Psoas muscle (tissue), 8 donors: ENCODE measurements around the gene RPS6KA2. TPM values are rescaled to one million over a fixed set of nuclear protein-coding genes. Genes with fewer than 3 reads are reported as not detected.

Experiments
- ATAC-seq, 4 donors: fragments of 200-7000 bp; cut with Tn5 transposase; one replicate each; pipeline ENCODE4 v1.9.1; 2020; ENCODE audit warnings: moderate library complexity in 3 of 4, mild to moderate bottlenecking in 2 of 4
- DNase-seq, 2 donors: peaks; one replicate each; pipeline ENCODE4 v3.0.0-alpha.2; 2020
- H3K27ac ChIP-seq: fragments of 200-600 bp; one replicate; pipeline ENCODE4 v1.8.0; 2022
- H3K27me3 ChIP-seq, 3 donors: fragments of 200-600 bp in 1 of 3; one replicate each; pipeline versions ENCODE4 v1.6.1 to v1.8.0; 2013 to 2022; ENCODE audit warnings: low read length in 2 of 3, mild to moderate bottlenecking in 2 of 3, moderate library complexity in 1 of 3; ENCODE audit not compliant: insufficient read depth in 3 of 3
- H3K36me3 ChIP-seq, 2 donors: fragments of 200-600 bp in 1 of 2; one replicate each; pipeline versions ENCODE4 v1.6.1 to v1.8.0; 2013 to 2022; ENCODE audit warnings: low read depth in 1 of 2, mild to moderate bottlenecking in 1 of 2, moderate library complexity in 1 of 2; ENCODE audit not compliant: insufficient read depth in 1 of 2
- H3K4me1 ChIP-seq: fragments of 200-600 bp; one replicate; pipeline ENCODE4 v1.8.0; 2022
- H3K4me3 ChIP-seq: fragments of 200-600 bp; one replicate; pipeline ENCODE4 v1.8.0; 2022; ENCODE audit warnings: mild to moderate bottlenecking
- H3K9me3 ChIP-seq: fragments of 200-600 bp; one replicate; pipeline ENCODE4 v1.8.0; 2022
- WGBS, 3 donors: extraction: QIAGEN DNeasy Blood & Tissue Kit; methylation state at CpG; one replicate each; pipeline versions ENCODE4 v1.1.6 to v1.1.7; 2013; 5-methylcytosine and 5-hydroxymethylcytosine counted together
- intact Hi-C, 2 donors: fragments of 100-400 bp; cut with DNase I; formaldehyde crosslinking; loops; one replicate each; pipeline versions ENCODE4 v1.11.0 to v1.14.2; 2022
- polyA plus RNA-seq, 3 donors: library from polyadenylated mRNA; stranded (reverse); fragments of 200-250 nt; gene quantifications; one replicate each; pipeline ENCODE4 v1.2.3, GENCODE V29; 2013
- total RNA-seq, 4 donors: library from RNA; stranded (reverse); fragmentation: NEBNext Ultra II Directional in 2 of 4; extraction: Animal tissue kit (Norgen Biotek cat#: 25700) in 2 of 4; gene quantifications; one replicate each; pipeline versions ENCODE4 v1.2.1 to v1.2.4, GENCODE V29; 2021 to 2023
- TF ChIP-seq, protein P1 (sequence below): fragments of 200-600 bp; IDR thresholded peaks from one replicate; pipeline ENCODE4 v1.8.0; 2022; ENCODE audit warnings: antibody characterized with exemption
- donor health status: healthy with polysubstance abuse.
- donor health status: DM: no; HTN: no; CAD: no; lungs with moderate emphysema.
- donor health status: Bipolar disorder and iron deficiency.
- donor health status: healthy.
- donor health status: DM: yes; HTN: yes; CAD: no.
- donor health status: DM: no; HTN: no; CAD: no.
- donor health status: DM: no; HTN: no; CAD: no.
- donor health status: DM: yes; HTN: yes; CAD: no.

Gene RPS6KA2
- total and polyA plus RNA-seq, 7 donors, result 7.8 to 40.4 (median 20.0) TPM

DNA sequence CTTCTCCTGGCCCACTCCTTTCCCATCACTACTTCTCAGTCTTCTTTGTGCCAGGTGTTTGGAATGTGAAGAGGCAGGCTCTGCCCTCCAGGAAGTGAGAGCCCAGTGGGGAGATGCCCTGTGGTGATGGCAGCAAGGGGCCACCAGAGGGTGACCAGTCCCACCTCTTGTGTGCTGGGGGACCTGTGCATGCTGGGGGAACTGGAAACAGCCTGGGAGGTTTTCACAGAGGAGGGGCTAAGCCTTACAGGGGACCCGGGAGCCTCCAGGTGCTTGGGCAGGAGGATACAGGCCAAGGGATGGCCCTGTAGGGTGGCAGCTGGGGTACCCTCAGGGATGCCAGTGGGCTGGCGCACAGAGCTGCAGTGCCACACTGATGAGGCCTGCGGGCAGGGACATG lies 112.9 kb downstream of the RPS6KA2 start:
- Histone ChIP-seq H3K27me3 (no peaks in the 10 kb centered on the region), H3K4me1 (no peaks in the 10 kb centered on the region), H3K36me3 (peaks cover 0 to 11% of the 10 kb centered on the region in 2 donors), H3K4me3 (no peak overlapping the region), H3K27ac (no peak overlapping the region), H3K9me3 (no peaks in the 10 kb centered on the region)
- intact Hi-C loops, result no loop called here
- WGBS, 3 donors, result 79 to 84% (median 83%) methylated on average over 3 of the region's 3 CpGs
- DNase-seq (no peak), ATAC-seq (peak in 1 of 4 donors; percentile 55)
- TF ChIP-seq, protein P1, sequence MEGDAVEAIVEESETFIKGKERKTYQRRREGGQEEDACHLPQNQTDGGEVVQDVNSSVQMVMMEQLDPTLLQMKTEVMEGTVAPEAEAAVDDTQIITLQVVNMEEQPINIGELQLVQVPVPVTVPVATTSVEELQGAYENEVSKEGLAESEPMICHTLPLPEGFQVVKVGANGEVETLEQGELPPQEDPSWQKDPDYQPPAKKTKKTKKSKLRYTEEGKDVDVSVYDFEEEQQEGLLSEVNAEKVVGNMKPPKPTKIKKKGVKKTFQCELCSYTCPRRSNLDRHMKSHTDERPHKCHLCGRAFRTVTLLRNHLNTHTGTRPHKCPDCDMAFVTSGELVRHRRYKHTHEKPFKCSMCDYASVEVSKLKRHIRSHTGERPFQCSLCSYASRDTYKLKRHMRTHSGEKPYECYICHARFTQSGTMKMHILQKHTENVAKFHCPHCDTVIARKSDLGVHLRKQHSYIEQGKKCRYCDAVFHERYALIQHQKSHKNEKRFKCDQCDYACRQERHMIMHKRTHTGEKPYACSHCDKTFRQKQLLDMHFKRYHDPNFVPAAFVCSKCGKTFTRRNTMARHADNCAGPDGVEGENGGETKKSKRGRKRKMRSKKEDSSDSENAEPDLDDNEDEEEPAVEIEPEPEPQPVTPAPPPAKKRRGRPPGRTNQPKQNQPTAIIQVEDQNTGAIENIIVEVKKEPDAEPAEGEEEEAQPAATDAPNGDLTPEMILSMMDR, result no peak

DNA sequence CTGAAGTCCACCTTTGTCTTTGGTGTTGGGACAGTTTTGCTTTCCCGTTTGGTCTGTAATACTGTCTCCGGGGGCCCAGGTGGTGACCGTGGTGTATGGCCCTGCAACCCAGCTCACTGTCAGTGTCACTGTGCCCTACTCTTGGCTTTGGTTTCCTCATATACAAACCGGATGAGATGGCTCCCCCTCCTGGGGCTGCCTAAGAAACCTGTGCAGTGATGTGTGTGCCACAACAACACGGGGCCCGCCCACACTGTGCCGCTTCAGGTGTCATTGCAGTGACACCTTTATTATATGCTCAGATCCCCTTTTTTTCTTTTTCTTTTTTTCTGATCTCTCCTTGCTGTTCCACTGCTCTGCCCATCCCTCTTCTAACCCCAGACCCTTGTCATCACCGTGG lies 114.5 kb downstream of the RPS6KA2 start:
- intact Hi-C loops, result no loop called here
- Histone ChIP-seq H3K4me1 (no peaks in the 10 kb centered on the region), H3K27ac (no peak overlapping the region), H3K4me3 (no peak overlapping the region), H3K9me3 (no peaks in the 10 kb centered on the region), H3K36me3 (peaks cover 0 to 24% of the 10 kb centered on the region in 2 donors), H3K27me3 (no peaks in the 10 kb centered on the region)
- 88 to 93% (median 89%) methylated on average over 8 of the region's 8 CpGs for WGBS, 3 donors
- ATAC-seq, result no peak
- TF ChIP-seq, protein P1, result no peak
- no peak for DNase-seq

DNA sequence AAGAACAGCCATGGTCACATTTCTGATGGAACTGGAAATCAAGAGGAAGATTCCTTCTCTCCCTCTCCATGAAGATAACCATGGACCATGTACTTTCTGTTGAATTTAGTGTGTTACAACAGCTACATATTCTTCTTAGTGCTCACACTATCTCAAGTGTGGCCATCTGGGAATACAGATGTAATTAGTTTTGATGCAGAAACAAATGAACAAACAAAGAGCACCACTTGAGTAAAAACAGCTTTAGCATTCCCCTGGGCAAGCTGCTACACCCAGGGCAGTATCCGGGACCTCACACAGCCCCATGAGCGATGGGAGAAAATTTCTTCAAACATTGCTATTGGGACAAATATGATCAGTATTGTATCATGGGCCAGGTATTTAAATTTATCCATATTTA lies 115.7 kb downstream of the RPS6KA2 start:
- no peak for ATAC-seq
- H3K36me3 ChIP-seq, result peaks cover 0 to 24% of the 10 kb centered on the region in 2 donors

DNA sequence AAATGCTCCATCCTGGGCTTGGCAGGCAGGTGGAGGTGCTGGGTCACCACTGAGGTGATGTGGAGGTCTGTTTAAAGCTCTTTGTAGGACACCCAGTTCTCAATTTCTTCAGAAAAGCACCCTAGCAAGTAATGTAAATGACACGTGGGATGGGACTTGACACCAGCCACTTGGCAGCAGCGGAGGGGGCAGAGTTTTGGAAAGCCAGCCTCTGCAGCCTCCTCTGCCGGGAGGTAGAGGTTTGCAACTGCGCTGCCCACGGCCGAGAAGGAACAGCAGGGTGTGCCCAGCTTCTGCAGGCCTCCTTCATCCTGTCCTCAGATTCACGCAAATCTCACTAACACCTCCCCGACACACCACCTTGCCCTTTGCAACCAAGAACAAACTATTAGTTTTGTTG lies 117.9 kb downstream of the RPS6KA2 start:
- no peak for DNase-seq
- no peak for ATAC-seq
- no peak overlapping the region for H3K4me3 ChIP-seq
- H3K9me3 ChIP-seq, result no peaks in the 10 kb centered on the region
- TF ChIP-seq, protein P1, result no peak
- intact Hi-C loops, result no loop called here
- no peaks in the 10 kb centered on the region for H3K4me1 ChIP-seq
- no peaks in the 10 kb centered on the region for H3K27me3 ChIP-seq
- WGBS, 3 donors, result 88 to 94% (median 92%) methylated on average over 8 of the region's 8 CpGs
- no peak overlapping the region for H3K27ac ChIP-seq
- peaks cover 0 to 30% of the 10 kb centered on the region in 2 donors for H3K36me3 ChIP-seq

More for the DNA sequence above, 115.7 kb downstream of the RPS6KA2 start:
- WGBS, 3 donors, result 96 to 98% (median 96%) methylated on average over 2 of the region's 2 CpGs
- DNase-seq, result no peak
- no peaks in the 10 kb centered on the region for H3K27me3 ChIP-seq
- no peak overlapping the region for H3K4me3 ChIP-seq
- H3K4me1 ChIP-seq, result no peaks in the 10 kb centered on the region
- intact Hi-C loops, result no loop called here
- H3K27ac ChIP-seq, result no peak overlapping the region
- TF ChIP-seq, protein P1, result no peak
- H3K9me3 ChIP-seq, result no peaks in the 10 kb centered on the region

DNA sequence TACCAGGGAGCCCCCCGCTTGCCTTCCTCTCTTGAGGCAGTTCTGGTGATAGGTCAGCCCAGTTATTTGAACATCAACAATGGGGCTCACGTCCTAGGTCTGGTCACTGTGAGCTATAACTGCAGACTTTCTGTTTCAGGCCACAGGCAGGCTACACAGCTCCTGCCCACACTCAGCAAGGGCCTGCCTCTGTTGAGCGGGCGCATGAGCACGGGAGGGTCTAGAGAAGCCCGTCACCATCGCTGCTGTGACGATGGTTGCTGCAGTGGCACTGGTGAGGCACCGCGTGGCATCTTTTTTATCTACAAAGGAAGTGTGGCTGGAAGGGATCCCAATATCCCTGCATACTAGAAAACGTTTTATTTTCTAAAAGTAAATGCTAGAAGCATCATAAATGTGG lies 118.3 kb downstream of the RPS6KA2 start:
- no peak for DNase-seq
- no peak overlapping the region for H3K4me3 ChIP-seq
- peaks cover 0 to 35% of the 10 kb centered on the region in 2 donors for H3K36me3 ChIP-seq
- WGBS, 3 donors, result 91 to 94% (median 92%) methylated on average over 11 of the region's 11 CpGs
- no peak for ATAC-seq
- H3K9me3 ChIP-seq, result no peaks in the 10 kb centered on the region
- H3K4me1 ChIP-seq, result no peaks in the 10 kb centered on the region
- TF ChIP-seq, protein P1, result no peak
- no peaks in the 10 kb centered on the region for H3K27me3 ChIP-seq
- intact Hi-C loops, result no loop called here
- H3K27ac ChIP-seq, result no peak overlapping the region
